ENCODE data around the gene TP53BP2. TPM values are rescaled to one million over a fixed set of nuclear protein-coding genes. Genes with fewer than 3 reads are reported as not detected.
A peak's percentile ranks its signal among the peaks of the same experiment; 100 is the strongest.

TP53BP2 gene
- total RNA-seq, 4 donors from 2014 or later, result 33.7 to 65.9 (median 48.6) TPM

DNA sequence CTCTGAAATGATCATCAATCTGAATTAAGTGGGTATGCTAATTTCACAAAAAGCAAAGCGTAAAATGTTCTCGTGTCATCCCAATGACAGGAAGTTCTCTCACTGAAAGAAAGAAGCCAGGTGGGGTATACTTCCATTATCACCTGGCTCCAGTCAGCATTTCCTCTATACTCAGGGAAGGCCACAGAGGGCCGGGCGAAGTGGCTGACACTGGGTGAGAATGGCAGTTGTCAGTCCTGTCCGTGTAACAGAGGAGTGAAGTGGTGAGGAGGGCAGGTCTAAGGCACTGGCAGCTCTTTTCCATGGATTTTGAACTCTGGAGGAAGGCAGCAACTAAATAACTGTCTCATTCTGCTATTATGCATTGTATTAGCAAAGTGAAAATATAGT is 73.0 kb downstream of the TP53BP2 start:
- no peak for DNase-seq (ENCODE audit: low spot score)
- ATAC-seq (ENCODE audit: low FRiP score), result no peak
- TF ChIP-seq, protein P1, sequence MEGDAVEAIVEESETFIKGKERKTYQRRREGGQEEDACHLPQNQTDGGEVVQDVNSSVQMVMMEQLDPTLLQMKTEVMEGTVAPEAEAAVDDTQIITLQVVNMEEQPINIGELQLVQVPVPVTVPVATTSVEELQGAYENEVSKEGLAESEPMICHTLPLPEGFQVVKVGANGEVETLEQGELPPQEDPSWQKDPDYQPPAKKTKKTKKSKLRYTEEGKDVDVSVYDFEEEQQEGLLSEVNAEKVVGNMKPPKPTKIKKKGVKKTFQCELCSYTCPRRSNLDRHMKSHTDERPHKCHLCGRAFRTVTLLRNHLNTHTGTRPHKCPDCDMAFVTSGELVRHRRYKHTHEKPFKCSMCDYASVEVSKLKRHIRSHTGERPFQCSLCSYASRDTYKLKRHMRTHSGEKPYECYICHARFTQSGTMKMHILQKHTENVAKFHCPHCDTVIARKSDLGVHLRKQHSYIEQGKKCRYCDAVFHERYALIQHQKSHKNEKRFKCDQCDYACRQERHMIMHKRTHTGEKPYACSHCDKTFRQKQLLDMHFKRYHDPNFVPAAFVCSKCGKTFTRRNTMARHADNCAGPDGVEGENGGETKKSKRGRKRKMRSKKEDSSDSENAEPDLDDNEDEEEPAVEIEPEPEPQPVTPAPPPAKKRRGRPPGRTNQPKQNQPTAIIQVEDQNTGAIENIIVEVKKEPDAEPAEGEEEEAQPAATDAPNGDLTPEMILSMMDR (IDR thresholded peaks at IDR 0.05), result no peak

DNA sequence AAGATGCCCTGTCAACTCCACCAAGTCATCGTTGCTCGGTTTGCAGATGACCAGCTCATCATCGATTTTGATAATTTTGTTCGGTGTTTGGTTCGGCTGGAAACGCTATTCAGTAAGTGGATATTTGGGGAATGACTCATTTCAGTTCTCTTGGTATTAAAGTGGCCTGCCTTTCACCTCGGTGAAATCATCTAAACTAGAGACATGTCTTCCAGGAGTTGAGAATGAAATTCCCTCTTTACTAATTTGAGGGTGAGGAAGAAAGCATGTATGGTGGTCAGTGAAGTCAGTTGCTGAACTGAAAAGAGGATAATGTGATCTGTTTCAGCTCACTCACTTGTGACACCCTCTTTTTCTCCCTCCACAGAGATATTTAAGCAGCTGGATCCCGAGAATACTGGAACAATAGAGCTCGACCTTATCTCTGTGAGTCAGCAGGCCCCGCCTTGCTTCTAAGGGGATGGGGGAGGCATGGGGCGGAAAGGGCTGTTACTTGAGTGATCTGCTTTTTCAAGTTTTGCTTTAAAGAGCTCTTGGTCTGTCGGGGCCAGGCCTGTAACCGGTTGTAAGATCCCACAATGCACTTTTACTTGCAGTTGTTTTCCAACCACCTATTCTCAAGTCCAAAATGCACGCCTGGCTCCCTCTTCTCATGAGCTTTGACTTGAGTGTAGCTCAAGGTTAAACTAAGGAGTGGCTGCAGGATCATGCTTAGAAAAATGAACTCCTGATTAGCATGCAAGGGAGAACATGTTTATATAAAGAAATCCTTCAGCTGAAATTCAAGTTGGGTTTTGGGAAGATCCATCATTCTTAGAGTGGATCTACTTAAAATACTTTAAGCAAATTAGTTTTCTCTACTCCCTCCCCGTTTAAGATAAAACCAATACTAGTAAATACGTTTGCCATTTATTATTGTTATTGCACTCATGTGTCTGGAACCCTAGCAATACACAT is 73.7 kb downstream of the TP53BP2 start:
- TF ChIP-seq, protein P1 (IDR thresholded peaks at IDR 0.05), result no peak
- ATAC-seq (ENCODE audit: low FRiP score) (peak; percentile 86), DNase-seq (ENCODE audit: low spot score) (peak; percentile 61)

DNA sequence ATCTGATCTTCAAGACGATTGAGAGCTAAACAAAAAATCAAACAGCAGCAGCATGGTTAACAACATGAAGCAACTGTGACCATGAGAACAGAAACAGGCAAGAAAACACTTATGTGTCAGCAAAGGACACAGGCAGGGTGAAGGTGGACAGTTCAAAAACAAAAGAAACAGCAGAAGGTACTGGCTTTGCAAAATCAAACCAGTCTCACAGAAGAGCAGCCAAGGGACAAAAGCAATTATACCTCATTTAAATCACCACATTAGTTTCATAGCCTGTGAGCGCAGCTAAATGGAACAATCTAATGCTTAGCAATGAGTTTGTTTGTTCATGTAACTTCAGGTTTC is 74.3 kb downstream of the TP53BP2 start:
- DNase-seq (ENCODE audit: low spot score), result no peak
- no peak for ATAC-seq (ENCODE audit: low FRiP score)
- TF ChIP-seq, protein P1 (IDR thresholded peaks at IDR 0.05), result no peak

DNA sequence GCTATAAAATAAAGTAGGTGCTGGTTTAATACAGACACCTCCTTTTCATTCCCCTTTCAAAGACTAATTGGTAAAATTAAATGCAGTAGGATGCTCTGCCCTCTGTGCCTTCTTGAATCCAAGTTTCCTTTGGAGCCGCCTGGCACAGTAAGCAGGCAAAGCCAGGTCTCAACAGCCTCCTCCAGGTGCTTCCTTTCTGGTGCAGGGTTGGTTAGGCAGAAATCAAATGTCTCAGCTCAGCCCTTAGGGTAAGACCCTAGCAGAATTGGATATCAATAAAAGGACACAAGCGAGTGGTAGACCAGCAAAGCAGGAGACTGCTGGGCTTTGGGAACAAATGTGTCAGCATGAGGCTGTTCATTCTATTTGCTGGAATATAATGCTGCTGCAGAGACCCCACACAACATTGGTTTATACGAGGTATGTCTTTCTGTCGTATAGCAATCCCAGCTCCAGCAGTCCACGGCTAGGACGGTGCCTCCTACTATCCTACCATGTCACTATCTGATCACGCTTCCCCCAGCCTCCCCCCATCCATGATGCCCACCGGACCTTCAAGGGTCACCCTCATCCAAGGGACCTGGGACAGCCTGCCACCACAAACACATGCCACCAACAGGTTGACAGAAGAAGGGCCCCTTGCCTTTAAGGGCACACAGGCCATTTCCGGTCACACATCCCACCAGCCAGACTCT is 75.0 kb downstream of the TP53BP2 start:
- no peak for ATAC-seq (ENCODE audit: low FRiP score)
- TF ChIP-seq, protein P1 (IDR thresholded peaks at IDR 0.05), result no peak
- no peak for DNase-seq (ENCODE audit: low spot score)

DNA sequence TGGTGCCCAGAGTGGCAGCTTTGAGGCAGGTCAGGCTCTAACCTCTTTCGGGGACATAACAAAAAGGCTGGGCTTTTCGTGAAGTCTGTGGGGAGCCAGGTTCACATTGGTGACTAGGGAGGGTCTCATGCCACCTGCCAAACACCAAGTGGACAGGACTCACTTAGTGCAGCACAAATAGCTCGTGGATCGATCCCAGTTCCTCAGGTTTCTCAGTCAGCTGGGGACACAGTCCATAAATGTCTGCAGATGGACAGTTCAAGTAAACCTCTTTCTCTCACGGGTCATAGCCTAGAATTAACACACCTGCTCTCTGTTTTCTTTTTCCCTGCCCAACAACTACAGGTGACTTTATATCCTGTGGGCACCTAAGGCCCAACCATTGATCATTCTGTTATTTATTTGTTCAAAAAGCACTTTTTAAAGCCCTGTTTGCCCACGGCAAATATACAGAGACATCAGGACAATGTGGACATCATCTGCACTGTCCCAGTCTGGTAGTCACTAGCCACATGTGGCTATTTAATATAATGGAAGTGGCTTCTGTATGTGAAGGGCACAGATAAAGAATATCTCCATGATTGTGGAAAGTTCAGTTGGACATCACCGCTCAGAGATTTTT is 79.9 kb downstream of the TP53BP2 start:
- DNase-seq (ENCODE audit: low spot score) (no peak), ATAC-seq (ENCODE audit: low FRiP score) (no peak)
- TF ChIP-seq, protein P1 (IDR thresholded peaks at IDR 0.05), result no peak

DNA sequence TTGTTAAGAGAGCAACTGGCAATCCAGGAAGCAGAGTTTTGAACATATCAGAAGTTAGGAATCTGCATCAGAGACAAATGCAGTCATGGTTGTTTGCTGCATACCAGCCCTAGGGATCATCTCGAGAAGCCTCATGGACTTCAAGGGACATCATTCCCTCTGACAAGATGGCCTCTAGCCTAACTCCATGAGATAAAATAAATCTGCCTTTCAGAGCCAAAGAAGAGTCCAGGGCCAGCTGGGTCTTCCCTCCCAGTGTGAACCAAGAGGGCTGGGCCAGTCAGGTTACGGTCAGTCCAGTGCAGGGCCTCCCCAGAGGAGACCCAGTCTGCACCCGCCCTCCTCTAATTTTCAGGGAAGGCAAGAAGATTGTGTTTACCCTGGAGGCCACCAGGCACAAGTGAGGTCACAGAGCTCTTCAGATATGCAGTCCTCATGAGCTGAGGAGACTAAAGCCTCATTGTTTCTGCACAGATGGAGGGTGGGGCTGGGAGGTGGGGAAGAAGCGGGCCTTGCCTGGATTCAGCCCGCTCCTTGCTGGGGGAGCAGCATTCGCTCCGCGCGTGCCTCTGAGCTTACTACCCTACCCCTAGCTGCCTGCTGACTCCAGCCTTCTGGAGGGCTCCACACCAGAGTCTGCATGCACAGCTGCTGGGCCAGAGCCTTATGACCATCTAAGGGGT is 80.6 kb downstream of the TP53BP2 start:
- TF ChIP-seq, protein P1 (IDR thresholded peaks at IDR 0.05), result no peak
- no peak for DNase-seq (ENCODE audit: low spot score)
- ATAC-seq (ENCODE audit: low FRiP score), result no peak
